Stimulated activated naive CD4-positive, alpha-beta T cell treated with Interleukin-2 at 50 U/mL for 16 hours (primary cell): ENCODE data around the gene AP3M1.

ENCODE experiments used
- DNase-seq: peaks from one replicate; lab custom pipeline; 2025; lab: John Stamatoyannopoulos, UW

AP3M1 gene

GRCh38 chr10:74079936-74080590 is 70.6 kb downstream of the AP3M1 start:
- no peak for DNase-seq

DNA sequence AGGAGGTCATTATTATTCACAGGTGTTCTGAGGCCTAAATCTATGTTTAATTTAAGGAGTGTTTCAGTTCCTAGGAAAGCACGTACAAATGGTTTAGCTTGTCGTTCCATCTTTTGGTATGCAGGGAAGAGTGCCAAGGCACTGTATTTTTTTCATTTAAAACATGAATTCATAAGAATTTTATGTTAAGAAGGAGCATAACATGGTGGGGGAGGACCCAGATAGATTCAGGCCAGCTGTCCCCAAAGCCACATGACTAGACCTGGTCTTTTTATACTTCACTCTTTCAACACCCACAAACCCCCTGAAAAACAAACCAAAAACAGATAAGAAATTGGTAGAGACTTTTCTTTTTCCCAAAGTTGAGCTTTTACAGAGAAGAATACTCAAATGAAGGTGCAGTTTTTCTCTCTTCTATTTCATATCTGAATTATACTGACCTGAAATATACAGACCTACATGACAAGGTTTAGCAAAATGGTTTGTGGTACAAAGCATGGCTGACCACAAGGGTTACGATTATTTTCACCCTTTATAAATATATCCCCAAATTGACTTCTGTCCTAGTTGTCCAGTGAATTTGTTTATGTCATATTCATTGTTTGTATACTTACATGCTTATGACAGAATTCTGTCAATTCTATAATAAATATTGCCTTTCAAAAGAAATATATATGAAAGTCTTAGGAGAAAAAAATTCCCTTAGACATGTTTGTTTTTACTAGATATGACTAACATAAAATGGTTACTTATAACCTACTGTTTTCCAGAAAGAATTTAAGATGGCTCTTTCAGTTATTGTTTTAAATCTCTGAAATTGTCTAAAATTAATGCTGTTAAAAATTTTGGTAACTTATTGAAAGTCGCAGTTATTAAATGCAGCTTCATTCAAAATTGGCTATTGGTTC is 71.3 kb downstream of the AP3M1 start:
- DNase-seq = no peak

DNA sequence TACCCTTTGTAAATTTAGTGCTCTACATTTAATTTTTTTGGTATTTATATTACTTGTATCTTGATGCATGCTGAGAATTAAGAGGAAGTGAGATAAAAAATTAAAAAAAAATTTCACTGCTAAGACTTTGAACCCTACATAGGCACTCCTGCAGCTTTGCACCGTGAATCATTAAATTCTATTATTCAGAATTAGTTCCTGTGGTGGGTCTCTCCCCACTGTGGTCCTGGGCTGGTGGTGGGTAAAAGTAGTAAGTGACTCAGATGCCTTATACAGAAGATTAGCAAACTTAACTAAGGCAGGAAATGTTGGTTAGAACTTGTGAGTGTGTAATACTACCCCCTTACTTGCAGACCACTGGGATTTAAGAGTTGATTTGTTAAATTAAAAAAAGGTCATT is 72.6 kb downstream of the AP3M1 start:
- peak; percentile 57 for DNase-seq

DNA sequence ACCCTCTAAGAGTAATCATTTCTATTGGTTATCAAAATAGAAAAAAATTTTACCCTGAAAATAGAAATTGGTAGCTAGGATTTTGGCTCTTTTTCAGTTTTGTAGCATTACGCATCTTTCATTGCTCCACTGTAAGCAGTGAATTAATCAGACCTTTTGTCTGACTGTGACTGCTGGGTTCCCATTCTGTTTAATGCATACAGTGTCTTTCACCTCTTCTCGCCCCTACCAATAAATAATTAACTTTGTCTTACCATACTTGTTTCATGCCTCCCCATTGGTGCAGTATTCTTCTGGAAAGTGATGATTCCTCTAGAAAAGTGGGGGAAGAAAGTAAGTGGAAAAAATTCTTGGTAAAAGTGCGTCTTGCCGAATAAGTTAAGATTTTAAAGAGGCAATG is 73.2 kb downstream of the AP3M1 start:
- no peak for DNase-seq

- DNase-seq = no peak
These were observed 73.7 kb downstream of the AP3M1 start for GRCh38 chr10:74076961-74077360.

GRCh38 chr10:74075906-74076305 is 74.7 kb downstream of the AP3M1 start:
- no peak for DNase-seq

DNA sequence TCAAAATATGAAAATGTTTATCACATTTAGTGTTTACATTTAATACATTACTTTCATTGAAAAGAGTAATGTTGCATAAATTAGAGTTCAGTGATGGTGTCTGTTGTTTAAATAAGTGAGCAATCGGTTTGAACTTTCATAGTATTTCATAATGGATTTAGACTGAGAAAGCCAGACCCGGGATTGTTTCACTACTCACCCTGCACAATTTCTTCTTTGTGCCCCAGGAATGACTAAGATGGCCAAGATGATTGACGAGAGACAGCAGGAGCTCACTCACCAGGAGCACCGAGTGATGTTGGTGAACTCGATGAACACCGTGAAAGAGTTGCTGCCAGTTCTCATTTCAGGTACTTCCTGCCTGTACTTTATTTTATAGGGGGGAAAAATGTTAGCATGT is 78.1 kb downstream of the AP3M1 start:
- DNase-seq = no peak

- DNase-seq = no peak
These were observed 79.5 kb downstream of the AP3M1 start for GRCh38 chr10:74071157-74071556.
